Measurements from ENCODE around the gene CCDC40. TPM values are rescaled to one million over a fixed set of nuclear protein-coding genes. Genes with fewer than 3 reads are reported as not detected.

CCDC40 gene
- total RNA-seq, 2 donors from 2014 or later: 2.9 to 13.5 TPM

DNA sequence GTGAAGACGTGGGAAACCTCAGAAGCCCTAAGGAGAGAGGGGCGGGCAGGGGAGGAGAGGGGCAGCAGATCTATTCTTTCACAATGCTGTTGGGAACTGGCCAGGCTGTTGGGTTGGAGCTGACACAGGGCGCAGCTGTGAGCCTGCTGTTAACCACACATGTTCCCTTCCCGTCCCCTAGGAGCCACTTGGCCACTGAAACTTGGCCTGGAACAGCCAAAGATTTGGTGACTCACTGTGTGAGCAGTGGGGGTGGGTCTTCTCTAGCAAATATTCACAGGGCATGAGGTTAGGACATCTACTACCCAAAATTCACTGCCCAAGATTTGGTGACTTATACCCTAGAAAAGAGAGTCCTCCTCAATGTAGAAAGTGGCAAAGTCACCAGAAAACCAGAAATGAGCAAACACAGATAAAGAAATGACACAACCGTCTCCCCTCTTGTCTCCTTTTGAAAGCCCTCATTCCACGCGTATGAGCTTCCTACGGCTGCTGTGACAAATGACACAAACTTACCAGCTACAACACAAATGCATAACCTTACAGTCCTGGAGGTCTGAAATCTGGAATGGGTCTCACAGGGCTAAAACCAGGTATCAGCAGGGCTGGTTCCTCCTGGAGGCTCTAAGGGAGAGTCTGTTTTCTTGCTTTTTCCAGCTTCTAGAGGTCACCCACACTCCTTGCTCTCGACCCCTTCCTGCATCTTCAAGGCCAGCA, 7.0 kb upstream of the CCDC40 start:
- intact Hi-C loops (cut with DNase I): no loop called here
- H3K36me3 ChIP-seq (replicated peaks in 1 of 2; ENCODE audit: insufficient read depth in 1 of 2, low read depth in 2 of 2): no peaks in the 10 kb centered on the region
- ATAC-seq (peak; percentile 86), DNase-seq (peak; percentile 94 to 97 (median 97))
- H3K27ac ChIP-seq: peak overlapping the region; percentile 92 to 95 (median 93)
- no peaks in the 10 kb centered on the region for H3K27me3 ChIP-seq
- H3K4me3 ChIP-seq: no peak overlapping the region
- no peaks in the 10 kb centered on the region for H3K9me3 ChIP-seq
- TF ChIP-seq POLR2A (IDR thresholded peaks at IDR 0.05) (no peak), CTCF (IDR thresholded peaks at IDR 0.05) (peak in 3 of 7 experiments; percentile 15 to 43 (median 32))
- peaks cover 77% of the 10 kb centered on the region for H3K4me1 ChIP-seq
- 26 to 27% methylated on average over 6 to 9 of the region's 9 CpGs for WGBS, 2 donors

DNA sequence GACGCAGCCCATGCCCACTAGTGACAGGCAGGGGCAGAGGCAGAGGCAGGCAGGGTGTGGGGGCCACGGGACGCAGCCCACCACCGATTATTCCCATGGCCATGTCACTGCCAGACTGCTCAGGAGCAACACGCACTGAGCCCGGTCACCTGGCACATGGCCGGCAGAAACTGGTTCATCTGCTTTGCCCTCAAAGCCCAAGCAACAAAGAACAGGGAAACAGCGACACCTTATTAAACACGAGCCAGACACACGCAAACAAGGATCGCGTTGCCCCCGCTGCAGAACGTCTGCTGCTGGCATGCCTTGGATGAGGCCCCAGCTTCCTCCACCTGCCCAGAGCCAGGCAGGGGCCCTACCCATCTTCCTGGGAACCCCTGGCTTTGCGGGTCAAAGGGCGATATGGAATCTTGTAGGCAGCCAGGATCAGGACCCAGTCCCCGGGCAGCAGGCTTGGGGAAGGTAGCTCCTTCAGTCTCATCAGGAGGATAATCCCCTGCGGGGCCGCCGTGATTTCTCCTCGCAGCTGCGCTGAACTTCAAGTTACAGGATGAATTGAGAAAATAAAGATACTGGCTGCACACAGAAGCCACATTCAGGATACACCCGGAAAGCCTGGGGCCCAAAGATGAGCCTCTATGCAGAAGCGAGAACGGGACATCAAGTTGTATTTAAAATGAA, 5.6 kb upstream of the CCDC40 start:
- no peaks in the 10 kb centered on the region for H3K36me3 ChIP-seq (replicated peaks in 1 of 2; ENCODE audit: insufficient read depth in 1 of 2, low read depth in 2 of 2)
- ATAC-seq (peak; percentile 73), DNase-seq (peak; percentile 95 to 98 (median 96))
- 30 to 56% methylated on average over 6 to 25 of the region's 25 CpGs for WGBS, 2 donors
- H3K27ac ChIP-seq: peak overlapping the region; percentile 92 to 95 (median 93)
- no peak overlapping the region for H3K4me3 ChIP-seq
- intact Hi-C loops (cut with DNase I): no loop called here
- H3K9me3 ChIP-seq: no peaks in the 10 kb centered on the region
- H3K27me3 ChIP-seq: no peaks in the 10 kb centered on the region
- peak in 2 of 3 donors; percentile 63 to 74 for TF ChIP-seq POLR2A (IDR thresholded peaks at IDR 0.05)
- peak in 5 of 7 experiments; percentile 12 to 70 (median 64) for TF ChIP-seq CTCF (IDR thresholded peaks at IDR 0.05)
- peaks cover 72% of the 10 kb centered on the region for H3K4me1 ChIP-seq

- no peak for TF ChIP-seq POLR2A (IDR thresholded peaks at IDR 0.05)
- TF ChIP-seq CTCF (IDR thresholded peaks at IDR 0.05): no peak
- Histone ChIP-seq H3K4me3 (no peak overlapping the region), H3K4me1 (peaks cover 69% of the 10 kb centered on the region), H3K9me3 (no peaks in the 10 kb centered on the region), H3K36me3 (replicated peaks in 1 of 2; ENCODE audit: insufficient read depth in 1 of 2, low read depth in 2 of 2) (no peaks in the 10 kb centered on the region), H3K27ac (peak overlapping the region in 3 of 4 donors; percentile 92 to 95 (median 93)), H3K27me3 (no peaks in the 10 kb centered on the region)
- ATAC-seq: no peak
- intact Hi-C loops (cut with DNase I): no loop called here
- 89 to 92% methylated on average over 12 of the region's 12 CpGs for WGBS, 2 donors
- DNase-seq: no peak
Measured at GRCh38 chr17:80031691-80032430, 4.6 kb upstream of the CCDC40 start.

DNA sequence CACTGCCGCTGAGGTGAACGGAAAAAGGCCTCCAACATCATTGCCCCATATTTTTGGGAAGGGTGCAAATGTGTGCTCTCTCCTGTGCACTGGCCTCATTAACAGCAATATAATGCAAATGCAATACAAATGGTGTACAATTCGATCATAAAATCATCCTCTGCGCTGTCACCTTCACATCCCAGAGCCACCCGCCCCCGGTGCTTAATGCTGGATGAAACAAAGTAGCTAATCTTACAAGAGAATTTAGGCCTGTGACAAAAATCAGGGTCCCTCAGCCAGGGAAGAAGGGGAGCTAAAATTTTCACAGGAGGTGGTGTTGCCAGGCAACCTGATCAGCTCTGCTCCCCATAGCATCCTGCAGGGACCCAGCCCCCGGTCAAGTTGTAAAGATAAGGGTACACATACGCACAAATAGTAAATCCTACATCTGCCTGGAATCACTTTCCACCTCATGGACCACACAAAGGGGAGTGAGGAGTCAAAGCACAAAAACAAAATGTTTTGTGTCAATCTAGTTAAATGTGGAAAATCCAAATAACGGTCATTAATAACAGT, 3.7 kb upstream of the CCDC40 start:
- no peaks in the 10 kb centered on the region for H3K36me3 ChIP-seq (replicated peaks in 1 of 2; ENCODE audit: insufficient read depth in 1 of 2, low read depth in 2 of 2)
- WGBS, 2 donors: 90 to 97% methylated on average over 9 of the region's 9 CpGs
- no peak overlapping the region for H3K4me3 ChIP-seq
- intact Hi-C loops (cut with DNase I): no loop called here
- no peaks in the 10 kb centered on the region for H3K9me3 ChIP-seq
- TF ChIP-seq CTCF (IDR thresholded peaks at IDR 0.05): no peak
- TF ChIP-seq POLR2A (IDR thresholded peaks at IDR 0.05): no peak
- DNase-seq (no peak), ATAC-seq (no peak)
- H3K27me3 ChIP-seq: no peaks in the 10 kb centered on the region
- H3K27ac ChIP-seq: no peak overlapping the region
- peaks cover 65% of the 10 kb centered on the region for H3K4me1 ChIP-seq

All from body of pancreas (tissue), 4 donors.